ENCODE data around the gene MAP3K21. TPM values are rescaled to one million over a fixed set of nuclear protein-coding genes. Genes with fewer than 3 reads are reported as not detected.

Gene MAP3K21
- total RNA-seq, 4 donors from 2014 or later, result 0.26 to 5.6 (median 2.0) TPM

DNA sequence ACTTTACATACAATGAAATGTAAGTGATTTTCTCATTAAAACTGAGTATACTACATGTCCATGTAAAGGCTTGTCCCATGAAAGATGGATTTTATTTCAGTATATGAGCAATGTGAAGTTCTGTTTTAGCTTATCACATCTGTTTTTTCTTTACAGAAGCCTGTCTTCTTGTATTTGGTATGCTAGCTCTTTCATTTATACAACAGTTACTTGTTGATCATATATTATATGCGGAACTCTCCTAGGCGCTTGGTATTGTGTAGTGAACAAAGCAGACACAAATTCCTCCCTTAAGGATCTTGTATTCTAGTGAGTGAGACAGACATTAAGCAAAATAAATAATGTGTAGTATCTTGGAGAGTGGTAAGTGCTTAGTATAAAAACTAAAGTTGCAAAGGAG, 10.6 kb downstream of the MAP3K21 start:
- Histone ChIP-seq H3K4me3 (no peak overlapping the region), H3K27ac (no peak overlapping the region), H3K4me1 (no peaks in the 10 kb centered on the region), H3K36me3 (no peaks in the 10 kb centered on the region), H3K9me3 (no peaks in the 10 kb centered on the region), H3K27me3 (no peaks in the 10 kb centered on the region)
- intact Hi-C loops (cut with DNase I; ENCODE audit: low total_unique reads), result no loop called here
- no peak for DNase-seq
- TF ChIP-seq, protein P1, sequence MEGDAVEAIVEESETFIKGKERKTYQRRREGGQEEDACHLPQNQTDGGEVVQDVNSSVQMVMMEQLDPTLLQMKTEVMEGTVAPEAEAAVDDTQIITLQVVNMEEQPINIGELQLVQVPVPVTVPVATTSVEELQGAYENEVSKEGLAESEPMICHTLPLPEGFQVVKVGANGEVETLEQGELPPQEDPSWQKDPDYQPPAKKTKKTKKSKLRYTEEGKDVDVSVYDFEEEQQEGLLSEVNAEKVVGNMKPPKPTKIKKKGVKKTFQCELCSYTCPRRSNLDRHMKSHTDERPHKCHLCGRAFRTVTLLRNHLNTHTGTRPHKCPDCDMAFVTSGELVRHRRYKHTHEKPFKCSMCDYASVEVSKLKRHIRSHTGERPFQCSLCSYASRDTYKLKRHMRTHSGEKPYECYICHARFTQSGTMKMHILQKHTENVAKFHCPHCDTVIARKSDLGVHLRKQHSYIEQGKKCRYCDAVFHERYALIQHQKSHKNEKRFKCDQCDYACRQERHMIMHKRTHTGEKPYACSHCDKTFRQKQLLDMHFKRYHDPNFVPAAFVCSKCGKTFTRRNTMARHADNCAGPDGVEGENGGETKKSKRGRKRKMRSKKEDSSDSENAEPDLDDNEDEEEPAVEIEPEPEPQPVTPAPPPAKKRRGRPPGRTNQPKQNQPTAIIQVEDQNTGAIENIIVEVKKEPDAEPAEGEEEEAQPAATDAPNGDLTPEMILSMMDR (IDR thresholded peaks at IDR 0.05), result no peak
- no peak for TF ChIP-seq POLR2A (IDR thresholded peaks at IDR 0.05)

DNA sequence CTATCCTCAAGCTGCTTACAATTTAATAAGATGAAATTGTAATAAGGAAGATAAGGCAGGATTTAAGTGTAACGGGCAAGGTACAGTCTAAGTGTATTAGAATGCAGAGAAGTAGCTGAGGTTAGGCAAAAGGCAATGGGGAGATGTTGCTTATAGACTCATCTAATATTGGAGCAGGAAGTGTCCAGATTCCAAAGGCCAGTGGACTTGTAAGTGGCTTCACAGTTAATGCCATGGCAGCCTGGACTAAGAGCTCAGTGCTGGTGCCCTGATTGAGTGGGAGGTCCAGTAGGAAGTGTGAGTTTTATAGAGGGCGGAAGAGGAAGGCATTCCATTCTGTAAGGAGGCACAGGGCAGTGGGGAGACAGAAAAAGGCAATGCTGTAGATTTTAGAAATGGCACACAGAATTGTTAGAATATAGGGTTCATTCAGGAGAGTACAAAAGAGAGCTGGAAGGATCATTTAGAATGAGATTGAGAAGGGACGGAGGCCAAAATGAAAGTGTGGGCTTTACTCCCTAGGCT, 12.6 kb downstream of the MAP3K21 start:
- no peak overlapping the region for H3K4me3 ChIP-seq
- H3K4me1 ChIP-seq, result no peaks in the 10 kb centered on the region
- no peaks in the 10 kb centered on the region for H3K27me3 ChIP-seq
- DNase-seq, result no peak
- no peaks in the 10 kb centered on the region for H3K9me3 ChIP-seq
- TF ChIP-seq, protein P1 (IDR thresholded peaks at IDR 0.05), result no peak
- no peak for TF ChIP-seq POLR2A (IDR thresholded peaks at IDR 0.05)
- intact Hi-C loops (cut with DNase I; ENCODE audit: low total_unique reads), result no loop called here
- H3K36me3 ChIP-seq, result no peaks in the 10 kb centered on the region
- H3K27ac ChIP-seq, result no peak overlapping the region

DNA sequence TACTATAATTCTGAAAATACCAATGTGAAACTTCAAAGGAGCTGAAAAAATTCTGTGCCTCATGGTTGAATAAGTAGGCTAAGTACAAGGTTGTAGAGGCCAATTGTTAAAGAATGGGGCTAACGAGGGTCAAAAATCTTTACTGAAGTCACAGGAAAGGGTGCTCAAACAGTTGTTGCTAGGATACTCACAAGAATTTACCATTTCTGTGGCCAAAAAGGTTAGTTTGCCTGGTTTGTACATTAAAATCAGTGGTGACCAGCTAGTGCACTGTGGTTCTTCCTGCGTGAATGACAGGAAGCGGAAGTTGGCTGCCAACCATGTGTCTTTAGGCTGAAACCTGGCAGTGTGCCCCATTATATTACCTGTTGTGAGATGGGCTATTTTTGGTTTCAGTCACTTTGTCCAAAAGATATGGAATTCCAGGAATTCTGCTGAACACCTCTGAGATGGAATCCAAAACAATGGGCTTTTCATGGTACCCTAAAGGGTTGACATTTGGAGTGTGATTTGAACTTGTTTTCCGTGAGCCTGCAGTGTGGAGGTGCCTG, 13.5 kb downstream of the MAP3K21 start:
- no peak for DNase-seq
- Histone ChIP-seq H3K36me3 (no peaks in the 10 kb centered on the region), H3K9me3 (no peaks in the 10 kb centered on the region), H3K4me3 (no peak overlapping the region), H3K4me1 (no peaks in the 10 kb centered on the region), H3K27me3 (no peaks in the 10 kb centered on the region), H3K27ac (no peak overlapping the region)
- TF ChIP-seq, protein P1 (IDR thresholded peaks at IDR 0.05), result no peak
- no peak for TF ChIP-seq POLR2A (IDR thresholded peaks at IDR 0.05)
- intact Hi-C loops (cut with DNase I; ENCODE audit: low total_unique reads), result no loop called here

DNA sequence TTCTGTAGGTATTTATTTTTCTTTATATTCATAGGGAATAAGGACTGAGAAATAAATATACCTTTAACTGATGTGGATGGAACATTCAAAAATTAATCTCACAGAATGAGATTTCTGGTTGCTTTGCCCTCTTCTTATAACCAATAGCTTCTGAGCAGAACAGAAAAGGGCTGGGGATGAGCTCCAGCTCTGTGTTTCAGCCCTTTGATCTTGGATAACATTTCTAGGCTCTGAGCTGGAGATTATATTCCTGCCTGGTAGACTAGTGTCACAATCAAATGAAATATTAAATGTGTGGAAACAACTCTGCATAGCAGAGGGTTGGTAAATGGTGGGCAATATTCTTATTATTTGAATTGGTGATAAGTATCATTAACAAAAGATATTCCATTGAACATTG, 14.6 kb downstream of the MAP3K21 start:
- H3K4me1 ChIP-seq, result no peaks in the 10 kb centered on the region
- TF ChIP-seq, protein P1 (IDR thresholded peaks at IDR 0.05), result no peak
- TF ChIP-seq POLR2A (IDR thresholded peaks at IDR 0.05), result no peak
- H3K4me3 ChIP-seq, result no peak overlapping the region
- H3K27me3 ChIP-seq, result no peaks in the 10 kb centered on the region
- H3K9me3 ChIP-seq, result no peaks in the 10 kb centered on the region
- no peak for DNase-seq
- intact Hi-C loops (cut with DNase I; ENCODE audit: low total_unique reads), result no loop called here
- no peak overlapping the region for H3K27ac ChIP-seq
- H3K36me3 ChIP-seq, result no peaks in the 10 kb centered on the region

DNA sequence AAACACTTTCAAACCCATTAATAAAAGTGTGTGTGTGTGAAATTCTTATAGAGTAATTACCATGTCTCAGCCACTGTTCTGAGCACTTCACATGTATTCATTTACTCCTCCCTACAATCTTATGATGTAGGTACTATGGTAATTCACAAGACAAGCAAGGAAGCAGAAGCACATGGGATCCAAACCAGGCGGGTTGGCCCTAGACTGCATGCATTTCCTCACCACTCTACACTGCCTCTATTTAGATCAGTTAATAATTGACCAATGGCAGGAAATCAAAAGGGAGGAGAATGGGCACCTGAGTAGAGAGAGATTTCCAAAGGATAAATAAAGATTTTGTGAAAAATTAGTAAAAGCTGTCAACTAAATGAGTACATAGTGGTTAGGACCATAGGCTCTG, 15.7 kb downstream of the MAP3K21 start:
- Histone ChIP-seq H3K4me3 (no peak overlapping the region), H3K36me3 (no peaks in the 10 kb centered on the region), H3K9me3 (no peaks in the 10 kb centered on the region), H3K27me3 (no peaks in the 10 kb centered on the region), H3K4me1 (no peaks in the 10 kb centered on the region), H3K27ac (no peak overlapping the region)
- no peak for DNase-seq
- intact Hi-C loops (cut with DNase I; ENCODE audit: low total_unique reads), result no loop called here
- no peak for TF ChIP-seq POLR2A (IDR thresholded peaks at IDR 0.05)
- TF ChIP-seq, protein P1 (IDR thresholded peaks at IDR 0.05), result no peak

All from uterus (tissue), 4 donors.